Neuron (in vitro differentiated cells): ENCODE data around the gene GOLM1.
"Not testable (repeated sequence)": the region's sequence is repeated elsewhere in the genome, so short reads cannot be mapped to it uniquely, and the experiment has no call there.

Experiments
- H2AFZ ChIP-seq: one replicate; pipeline ENCODE4 v1.6.1; 2013; ENCODE audit warnings: low read depth, mild to moderate bottlenecking, inconsistent platforms, low read length, moderate library complexity
- H3K27me3 ChIP-seq: one replicate; pipeline ENCODE4 v1.6.1; 2013; ENCODE audit warnings: low read length; ENCODE audit not compliant: insufficient read depth
- H3K36me3 ChIP-seq: one replicate; pipeline ENCODE4 v1.6.1; 2013; ENCODE audit warnings: low read length; ENCODE audit not compliant: insufficient read depth
- H3K4me1 ChIP-seq: one replicate; pipeline ENCODE4 v1.6.1; 2013; ENCODE audit warnings: low read length; ENCODE audit not compliant: insufficient read depth
- H3K4me3 ChIP-seq: 2 replicates; pipeline ENCODE4 v1.5.1; 2013; ENCODE audit warnings: mild to moderate bottlenecking, low read length, moderate library complexity
- H3K9me3 ChIP-seq: one replicate; pipeline ENCODE4 v1.6.1; 2013; ENCODE audit warnings: low read length

Gene GOLM1

GRCh38 chr9:86098824-86099700, at the start of gene GOLM1:
Gene GOLM1, minus strand, starts transcription at chr9:86099558. Its CDS starts 20,238 bp downstream, at chr9:86079320.
- Histone ChIP-seq H3K9me3 (no peaks in the 10 kb centered on the region), H2AFZ (peak within 1 kb of the TSS; percentile 94), H3K4me1 (peaks cover 24% of the 10 kb centered on the region), H3K36me3 (no peaks in the 10 kb centered on the region), H3K27me3 (no peaks in the 10 kb centered on the region), H3K4me3 (peak within 1 kb of the TSS; percentile 99)

GRCh38 chr9:86146671-86147070, 47.3 kb upstream of the GOLM1 start:
- not testable (repeated sequence) for H3K4me3 ChIP-seq, H3K36me3 ChIP-seq, H3K4me1 ChIP-seq, H3K9me3 ChIP-seq, H3K27me3 ChIP-seq, H2AFZ ChIP-seq

GRCh38 chr9:86145960-86146359, 46.6 kb upstream of the GOLM1 start:
- H2AFZ ChIP-seq, H3K36me3 ChIP-seq, H3K27me3 ChIP-seq, H3K4me1 ChIP-seq, H3K4me3 ChIP-seq, H3K9me3 ChIP-seq: not testable (repeated sequence)

- H3K9me3 ChIP-seq, result no peaks in the 10 kb centered on the region
- no peaks in the 10 kb centered on the region for H3K27me3 ChIP-seq
- no peak overlapping the region for H2AFZ ChIP-seq
- H3K36me3 ChIP-seq, result no peaks in the 10 kb centered on the region
- no peaks in the 10 kb centered on the region for H3K4me1 ChIP-seq
- no peak overlapping the region for H3K4me3 ChIP-seq
These were observed 43.6 kb upstream of the GOLM1 start for GRCh38 chr9:86142973-86143372.

- no peaks in the 10 kb centered on the region for H3K27me3 ChIP-seq
- H3K9me3 ChIP-seq, result no peaks in the 10 kb centered on the region
- no peaks in the 10 kb centered on the region for H3K36me3 ChIP-seq
- H3K4me3 ChIP-seq, result no peak overlapping the region
- no peak overlapping the region for H2AFZ ChIP-seq
- no peaks in the 10 kb centered on the region for H3K4me1 ChIP-seq
These were observed 42.5 kb upstream of the GOLM1 start for GRCh38 chr9:86141843-86142242.

GRCh38 chr9:86135371-86135770, 36.0 kb upstream of the GOLM1 start:
- no peaks in the 10 kb centered on the region for H3K27me3 ChIP-seq
- no peak overlapping the region for H2AFZ ChIP-seq
- H3K4me1 ChIP-seq, result no peaks in the 10 kb centered on the region
- no peaks in the 10 kb centered on the region for H3K9me3 ChIP-seq
- H3K4me3 ChIP-seq, result no peak overlapping the region
- no peaks in the 10 kb centered on the region for H3K36me3 ChIP-seq

GRCh38 chr9:86134361-86134760, 35.0 kb upstream of the GOLM1 start:
- Histone ChIP-seq H2AFZ (no peak overlapping the region), H3K36me3 (no peaks in the 10 kb centered on the region), H3K27me3 (no peaks in the 10 kb centered on the region), H3K9me3 (no peaks in the 10 kb centered on the region), H3K4me3 (no peak overlapping the region), H3K4me1 (no peaks in the 10 kb centered on the region)

GRCh38 chr9:86128235-86128822, 29.0 kb upstream of the GOLM1 start:
- Histone ChIP-seq H3K27me3 (no peaks in the 10 kb centered on the region), H3K36me3 (no peaks in the 10 kb centered on the region), H2AFZ (no peak overlapping the region), H3K9me3 (no peaks in the 10 kb centered on the region), H3K4me1 (peaks cover 26% of the 10 kb centered on the region), H3K4me3 (no peak overlapping the region)

GRCh38 chr9:86126998-86127972, 27.9 kb upstream of the GOLM1 start:
- no peaks in the 10 kb centered on the region for H3K27me3 ChIP-seq
- H2AFZ ChIP-seq, result peak overlapping the region; percentile 39
- H3K4me3 ChIP-seq, result peak overlapping the region; percentile 26
- H3K36me3 ChIP-seq, result no peaks in the 10 kb centered on the region
- peaks cover 35% of the 10 kb centered on the region for H3K4me1 ChIP-seq
- no peaks in the 10 kb centered on the region for H3K9me3 ChIP-seq

- Histone ChIP-seq H3K36me3 (no peaks in the 10 kb centered on the region), H3K27me3 (no peaks in the 10 kb centered on the region), H3K9me3 (no peaks in the 10 kb centered on the region), H3K4me1 (peaks cover 30% of the 10 kb centered on the region), H3K4me3 (no peak overlapping the region), H2AFZ (no peak overlapping the region)
These were observed 23.0 kb upstream of the GOLM1 start for GRCh38 chr9:86122311-86122710.

- Histone ChIP-seq H3K4me1 (peaks cover 23% of the 10 kb centered on the region), H3K27me3 (no peaks in the 10 kb centered on the region), H2AFZ (no peak overlapping the region), H3K4me3 (no peak overlapping the region), H3K9me3 (no peaks in the 10 kb centered on the region), H3K36me3 (no peaks in the 10 kb centered on the region)
These were observed 20.1 kb upstream of the GOLM1 start for GRCh38 chr9:86119457-86119856.

GRCh38 chr9:86116425-86116824, 17.1 kb upstream of the GOLM1 start:
- H3K4me3 ChIP-seq, result no peak overlapping the region
- no peaks in the 10 kb centered on the region for H3K9me3 ChIP-seq
- H3K36me3 ChIP-seq, result no peaks in the 10 kb centered on the region
- peak overlapping the region; percentile 60 for H2AFZ ChIP-seq
- H3K4me1 ChIP-seq, result peaks cover 9% of the 10 kb centered on the region
- no peaks in the 10 kb centered on the region for H3K27me3 ChIP-seq

GRCh38 chr9:86115886-86116285, 16.5 kb upstream of the GOLM1 start:
- no peaks in the 10 kb centered on the region for H3K36me3 ChIP-seq
- H3K4me1 ChIP-seq, result peaks cover 9% of the 10 kb centered on the region
- H3K27me3 ChIP-seq, result no peaks in the 10 kb centered on the region
- H3K9me3 ChIP-seq, result no peaks in the 10 kb centered on the region
- no peak overlapping the region for H3K4me3 ChIP-seq
- peak overlapping the region; percentile 60 for H2AFZ ChIP-seq
